HG03432 (cell line): ENCODE measurements around the gene BCL2L12.
"Not testable (repeated sequence)": the region's sequence is repeated elsewhere in the genome, so short reads cannot be mapped to it uniquely, and the experiment has no call there.

Experiments
- ATAC-seq: cut with Tn5 transposase; IDR thresholded peaks from one replicate; pipeline ENCODE4 v1.9.1; 2021; ENCODE audit warnings: mild to moderate bottlenecking, moderate library complexity; ENCODE audit not compliant: unreplicated experiment

Gene BCL2L12

GRCh38 chr19:49704888-49705642, 39.3 kb downstream of the BCL2L12 start:
- no peak for ATAC-seq

DNA sequence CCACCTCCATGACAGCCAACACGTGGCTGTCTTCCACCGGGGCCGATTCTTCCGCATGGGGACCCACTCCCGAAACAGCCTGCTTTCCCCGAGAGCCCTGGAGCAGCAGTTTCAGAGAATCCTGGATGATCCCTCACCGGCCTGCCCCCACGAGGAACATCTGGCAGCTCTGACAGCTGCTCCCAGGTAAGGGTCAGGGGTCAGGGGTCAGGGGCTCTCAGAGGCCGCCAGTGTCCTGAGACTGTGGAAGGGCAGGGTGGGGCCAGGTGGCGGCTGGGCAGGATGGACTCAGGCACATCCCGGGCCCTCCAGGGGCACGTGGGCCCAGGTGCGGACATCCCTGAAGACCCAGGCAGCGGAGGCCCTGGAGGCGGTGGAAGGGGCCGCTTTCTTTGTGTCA, 40.2 kb downstream of the BCL2L12 start:
- ATAC-seq: no peak

- ATAC-seq: no peak
Measured at GRCh38 chr19:49710372-49710951, 44.7 kb downstream of the BCL2L12 start.

DNA sequence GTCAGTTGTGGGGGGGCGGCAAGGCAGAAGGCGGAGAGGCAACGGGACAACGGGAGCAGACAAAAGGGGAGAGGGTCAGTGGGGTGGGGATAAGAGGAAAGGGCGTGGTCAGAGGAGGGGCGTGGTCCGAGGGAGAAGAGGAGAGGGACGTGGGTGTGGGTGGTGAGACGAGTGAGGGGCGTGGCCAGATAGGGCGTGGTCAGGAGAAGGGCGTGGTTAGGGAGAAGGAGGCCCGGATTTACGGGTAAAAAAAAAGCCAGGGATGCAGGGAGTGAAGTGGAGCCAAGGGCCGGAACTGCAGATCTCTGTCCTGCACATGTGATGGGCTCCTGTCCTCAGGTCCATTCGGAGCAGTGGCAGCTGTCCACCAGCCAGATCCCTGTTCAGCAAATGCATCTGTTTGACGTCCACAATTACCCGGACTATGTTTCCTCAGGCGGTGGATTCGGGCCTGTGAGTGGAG, 46.7 kb downstream of the BCL2L12 start:
- ATAC-seq: no peak

DNA sequence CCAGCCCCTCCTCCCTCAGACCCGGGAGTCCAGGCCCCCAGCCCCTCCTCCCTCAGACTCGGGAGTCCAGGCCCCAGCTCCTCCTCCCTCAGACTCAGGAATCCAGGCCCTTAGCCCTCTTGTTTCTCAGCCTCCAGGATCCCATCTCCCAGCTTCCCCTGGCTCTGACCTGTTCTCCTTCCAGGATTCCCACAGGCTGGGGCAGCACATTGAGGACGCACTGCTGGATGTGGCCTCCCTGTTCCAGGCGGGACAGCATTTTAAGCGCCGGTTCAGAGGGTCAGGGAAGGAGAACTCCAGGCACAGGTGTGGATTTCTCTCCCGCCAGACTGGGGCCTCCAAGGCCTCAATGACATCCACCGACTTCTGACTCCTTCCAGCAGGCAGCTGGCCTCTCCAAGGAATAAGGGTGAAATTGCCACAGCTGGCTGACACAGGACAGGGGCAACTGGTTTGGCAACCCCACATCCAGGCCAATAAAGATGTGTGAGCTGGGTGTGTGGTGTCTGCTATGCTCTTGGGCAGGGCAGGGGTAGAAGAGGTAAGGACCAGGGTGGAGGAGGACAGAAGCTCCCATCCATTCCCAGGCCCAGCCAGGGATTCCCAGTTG, 47.6 kb downstream of the BCL2L12 start:
- no peak for ATAC-seq

DNA sequence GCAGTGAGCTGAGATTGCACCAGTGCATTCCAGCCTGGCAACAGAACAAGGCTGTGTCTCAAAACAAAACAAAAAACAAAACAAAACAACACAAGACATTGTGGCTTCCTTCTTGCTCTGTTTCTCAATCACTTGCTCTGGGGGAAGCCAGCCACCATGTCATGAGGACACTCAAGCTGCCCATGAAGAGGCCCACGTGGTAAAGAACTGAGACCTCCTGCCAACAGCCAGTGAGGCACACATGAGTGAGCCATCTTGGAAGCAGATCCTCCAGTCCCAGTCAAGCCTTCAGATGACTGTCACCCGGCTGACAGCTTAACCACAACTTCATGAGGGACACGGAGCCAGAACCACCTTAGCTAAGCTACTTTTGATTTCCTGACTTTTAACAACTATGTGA, 50.4 kb downstream of the BCL2L12 start:
- no peak for ATAC-seq

DNA sequence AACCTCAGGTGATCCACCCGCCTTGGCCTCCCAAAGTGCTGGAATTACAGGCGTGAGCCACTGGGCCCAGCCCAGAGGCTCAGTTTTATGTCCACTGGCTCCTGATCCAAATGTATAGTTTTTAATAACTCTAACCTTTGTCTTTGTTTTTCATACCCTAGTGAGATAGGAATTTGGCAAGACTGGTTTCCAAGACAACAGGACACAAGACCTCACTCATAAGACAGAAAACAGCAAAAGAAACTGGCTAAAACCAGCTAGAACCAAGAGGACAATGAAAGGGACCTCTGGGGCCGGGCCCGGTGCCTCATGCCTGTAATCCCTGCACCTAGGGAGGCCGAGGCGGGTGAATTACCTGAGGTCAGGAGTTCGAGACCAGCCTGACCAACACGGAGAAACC, 52.8 kb downstream of the BCL2L12 start:
- ATAC-seq: no peak

- ATAC-seq: no peak
Measured at GRCh38 chr19:49718991-49719390, 53.3 kb downstream of the BCL2L12 start.

GRCh38 chr19:49719420-49719819, 53.7 kb downstream of the BCL2L12 start:
- not testable (repeated sequence) for ATAC-seq
